HG02943 (cell line): ENCODE data around the gene CREB5.

Experiments
- ATAC-seq: cut with Tn5 transposase; IDR thresholded peaks from one replicate; pipeline ENCODE4 v1.9.1; 2021; ENCODE audit warnings: mild to moderate bottlenecking, low read depth, moderate library complexity; ENCODE audit not compliant: unreplicated experiment

Gene CREB5

DNA sequence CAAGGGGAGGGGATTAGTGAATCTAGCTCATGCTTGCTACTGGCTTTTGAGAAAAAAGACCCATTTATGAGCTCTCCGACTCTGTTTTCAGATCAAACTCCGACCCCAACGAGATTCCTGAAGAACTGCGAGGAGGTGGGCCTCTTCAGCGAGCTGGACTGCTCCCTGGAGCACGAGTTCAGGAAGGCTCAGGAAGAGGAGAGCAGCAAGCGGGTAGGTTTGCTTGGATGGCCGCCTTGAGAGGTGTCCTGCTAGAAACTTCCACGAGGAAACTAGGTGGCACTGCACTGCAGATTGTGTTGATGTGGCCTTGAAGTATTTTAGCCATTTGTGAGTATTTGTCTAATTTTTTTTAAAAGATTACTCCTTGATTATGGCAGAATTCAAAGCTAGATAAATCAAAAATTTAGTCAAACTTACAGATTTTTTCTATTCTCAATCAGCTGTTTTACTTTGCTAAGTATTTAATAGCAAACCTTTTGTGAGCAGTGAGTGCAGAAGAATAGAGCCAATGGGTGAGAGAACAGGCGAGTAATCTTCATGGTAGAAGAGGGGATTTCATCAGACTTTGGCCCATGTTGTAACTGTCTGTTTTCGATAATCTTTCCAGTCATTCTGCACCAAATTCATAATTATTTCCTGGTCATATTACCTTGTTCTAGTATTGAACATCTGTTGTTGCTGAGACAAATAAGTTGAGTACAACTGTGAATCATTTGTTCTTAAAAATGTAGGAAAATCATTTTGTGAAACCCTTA, 95.4 kb downstream of the CREB5 start:
- ATAC-seq, result no peak

GRCh38 chr7:28509251-28510025, 97.1 kb downstream of the CREB5 start:
- ATAC-seq, result no peak

GRCh38 chr7:28510026-28510369, 97.7 kb downstream of the CREB5 start:
- ATAC-seq, result no peak

GRCh38 chr7:28512668-28513440, 100.5 kb downstream of the CREB5 start:
- no peak for ATAC-seq

- ATAC-seq, result no peak
Observed at GRCh38 chr7:28516390-28517172, 104.3 kb downstream of the CREB5 start.

DNA sequence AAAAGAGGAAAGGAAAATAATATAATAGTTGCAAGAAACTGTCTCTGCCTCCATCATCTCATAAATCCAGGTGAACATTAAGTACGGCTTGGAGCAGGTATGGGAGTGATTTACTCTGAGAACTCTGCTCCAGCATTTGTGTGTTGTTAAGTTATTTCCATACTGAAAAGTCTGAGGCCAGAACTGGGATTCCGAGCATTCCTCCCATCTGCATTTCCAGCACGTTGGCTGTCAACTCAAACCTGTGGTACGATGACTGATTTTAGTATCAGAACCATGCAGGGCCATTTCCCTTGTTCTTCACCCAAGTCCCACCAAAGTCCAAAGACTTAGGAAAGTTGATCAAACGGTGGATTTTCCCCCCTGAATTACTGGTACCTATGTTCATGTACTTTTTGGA, 104.9 kb downstream of the CREB5 start:
- no peak for ATAC-seq

- ATAC-seq, result no peak
Observed at GRCh38 chr7:28517606-28518005, 105.3 kb downstream of the CREB5 start.

DNA sequence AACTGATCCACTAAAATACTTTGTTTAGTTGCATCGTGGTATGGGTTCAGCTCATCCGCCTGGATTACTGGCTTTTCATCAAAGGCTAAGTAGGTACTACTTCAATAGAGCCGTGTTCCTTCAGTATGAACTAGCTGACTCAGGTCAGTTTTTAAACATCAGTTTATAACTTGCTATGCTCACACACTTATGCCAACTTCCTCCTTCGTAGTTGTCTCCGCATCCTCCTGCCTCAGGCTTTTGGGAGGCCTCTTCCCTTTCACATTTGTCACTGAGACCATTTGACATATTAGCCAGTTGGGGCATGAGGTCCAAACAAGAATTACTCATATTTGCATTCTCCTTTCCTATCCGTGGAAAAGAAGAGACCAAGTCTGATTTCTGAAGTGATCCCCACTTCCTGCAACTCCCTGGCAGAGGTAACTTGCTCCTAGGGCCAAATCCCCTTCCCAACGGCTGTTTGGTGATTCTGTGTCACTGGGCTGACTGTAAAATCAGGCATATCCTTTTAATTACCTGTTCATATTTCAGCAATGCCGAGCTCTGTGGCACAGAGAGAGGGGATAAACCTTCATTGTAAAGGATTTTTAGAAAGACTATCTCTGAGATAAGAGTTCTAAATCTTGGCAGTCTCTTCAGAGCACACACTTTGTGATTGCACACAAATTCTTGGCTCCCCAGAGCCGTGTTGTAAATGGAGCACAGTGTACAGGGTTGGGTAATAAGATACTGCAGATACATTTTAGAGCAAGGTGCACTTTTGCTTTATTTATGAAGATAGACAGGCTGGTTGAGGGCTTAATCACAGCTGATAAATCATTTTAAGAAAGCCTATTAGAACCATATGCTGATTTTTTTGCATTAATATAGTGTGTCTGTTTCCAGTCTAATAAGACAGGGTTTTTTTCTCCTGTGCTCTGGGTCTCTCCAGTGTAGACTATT, 108.0 kb downstream of the CREB5 start:
- ATAC-seq, result no peak

DNA sequence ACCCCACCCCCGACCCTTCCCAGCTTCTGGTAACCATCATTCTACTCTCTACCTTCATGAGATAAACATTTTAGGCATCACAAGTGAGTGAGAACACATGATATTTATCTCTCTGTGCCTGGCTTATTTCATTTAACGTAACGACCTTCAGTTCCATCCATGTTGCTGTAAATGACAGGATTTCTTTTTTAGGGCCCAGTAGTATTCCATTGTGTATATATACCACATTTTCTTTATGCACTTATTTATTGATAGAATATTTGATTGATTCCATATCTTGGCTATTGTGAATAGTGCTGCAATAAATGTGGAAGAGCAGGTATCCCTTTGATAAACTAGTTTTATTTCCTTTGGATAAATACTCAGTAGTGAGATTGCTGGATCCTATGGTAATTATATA, 112.7 kb downstream of the CREB5 start:
- ATAC-seq, result no peak

DNA sequence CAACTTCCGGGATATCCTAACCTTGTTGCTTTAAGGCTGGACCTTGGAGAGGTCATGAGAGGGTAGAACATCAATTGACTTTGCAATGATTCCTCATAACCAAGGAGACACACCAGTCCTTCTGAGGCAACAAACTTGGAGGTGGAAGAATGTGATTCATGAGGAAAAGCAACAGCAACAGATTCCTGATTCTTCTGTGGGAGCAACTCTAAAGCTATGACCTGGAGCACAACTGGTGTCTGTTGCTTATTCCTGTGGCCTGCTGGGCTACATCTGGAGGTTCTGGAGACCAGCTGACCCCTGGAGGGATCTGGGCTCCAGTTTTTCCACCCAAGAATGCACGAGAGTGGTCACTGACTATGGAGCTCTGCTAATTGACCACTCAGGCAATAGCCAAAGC, 116.6 kb downstream of the CREB5 start:
- no peak for ATAC-seq

DNA sequence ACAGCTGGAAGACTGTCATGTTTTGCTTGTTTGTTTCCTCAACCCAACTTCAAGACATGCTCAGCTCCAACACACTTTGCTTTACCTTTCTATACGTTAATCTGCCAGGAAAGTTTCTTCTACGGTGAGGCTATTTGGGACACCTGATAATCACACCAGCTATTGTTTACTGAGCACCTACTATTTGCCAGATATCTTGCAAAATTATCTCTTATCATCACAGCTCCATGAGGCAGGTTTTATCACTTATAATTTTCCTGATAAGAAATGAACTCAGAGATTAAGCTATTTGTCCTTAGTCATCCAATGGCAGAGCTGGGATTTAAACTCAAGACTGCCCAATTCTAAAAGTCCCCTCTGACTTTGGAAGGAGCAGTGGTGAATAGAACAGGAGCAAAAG, 117.4 kb downstream of the CREB5 start:
- no peak for ATAC-seq

GRCh38 chr7:28530175-28530802, 118.0 kb downstream of the CREB5 start:
- ATAC-seq, result no peak

DNA sequence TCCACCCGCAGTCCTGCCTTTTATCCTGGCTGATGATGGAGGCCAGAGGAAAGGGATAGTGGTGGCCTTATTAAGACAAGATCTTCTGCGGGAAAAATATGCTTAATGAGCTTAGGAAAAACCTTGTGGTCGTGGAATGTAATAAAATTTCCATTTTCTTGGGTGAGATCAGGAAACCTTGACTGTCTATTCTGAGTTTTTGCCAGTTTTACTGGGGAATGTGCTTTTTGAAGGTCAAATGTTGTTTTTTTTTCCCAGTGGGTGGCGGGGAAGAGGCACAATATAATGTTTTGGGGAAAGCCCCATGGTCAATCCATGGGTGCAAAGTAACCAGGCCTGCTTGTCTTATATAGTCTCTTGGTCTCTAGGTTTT, 118.5 kb downstream of the CREB5 start:
- no peak for ATAC-seq

DNA sequence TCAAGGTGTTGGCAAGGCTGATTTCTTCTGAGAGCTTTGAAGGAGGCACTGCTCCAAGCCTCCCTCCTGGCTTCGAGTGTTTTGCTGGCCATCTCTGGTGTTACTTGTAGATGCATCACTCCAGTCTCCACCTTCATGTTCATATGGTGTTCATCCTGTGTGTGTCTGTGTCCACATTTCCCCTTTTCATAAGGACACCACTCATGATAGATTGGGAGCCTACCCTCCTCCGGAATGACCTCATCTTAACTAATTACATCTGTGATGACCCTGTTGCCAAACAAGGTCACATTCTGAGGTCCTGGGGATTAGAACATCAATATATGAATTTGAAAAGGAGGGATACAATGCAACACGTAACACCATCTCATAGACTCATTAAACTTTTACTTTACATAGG, 119.0 kb downstream of the CREB5 start:
- no peak for ATAC-seq

- no peak for ATAC-seq
Observed at GRCh38 chr7:28532181-28532580, 119.9 kb downstream of the CREB5 start.

- ATAC-seq, result no peak
Observed at GRCh38 chr7:28533267-28533666, 120.9 kb downstream of the CREB5 start.

GRCh38 chr7:28533731-28534531, 121.6 kb downstream of the CREB5 start:
- ATAC-seq, result no peak

DNA sequence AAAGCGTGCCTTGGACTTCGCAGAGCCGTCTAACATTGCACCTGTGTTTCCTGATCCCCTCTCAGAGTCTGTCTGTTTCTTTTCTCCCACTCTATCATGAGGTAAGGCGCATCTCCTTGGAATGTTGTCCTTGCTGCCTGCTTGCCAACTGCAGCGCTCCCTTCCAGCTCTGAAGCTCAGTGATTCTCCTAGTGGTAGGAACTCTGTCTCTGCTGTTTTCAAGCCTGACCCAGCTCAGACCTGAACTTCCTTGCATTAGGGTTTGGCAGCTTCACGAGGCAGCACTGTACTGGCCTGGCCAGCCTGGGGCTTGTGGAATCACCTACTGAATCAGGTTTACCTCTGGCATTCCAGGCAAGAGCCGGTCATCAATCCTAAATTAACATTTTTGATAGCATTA, 123.9 kb downstream of the CREB5 start:
- ATAC-seq, result no peak
